ENCODE data around the gene PRICKLE2.

The PRICKLE2 gene

DNA sequence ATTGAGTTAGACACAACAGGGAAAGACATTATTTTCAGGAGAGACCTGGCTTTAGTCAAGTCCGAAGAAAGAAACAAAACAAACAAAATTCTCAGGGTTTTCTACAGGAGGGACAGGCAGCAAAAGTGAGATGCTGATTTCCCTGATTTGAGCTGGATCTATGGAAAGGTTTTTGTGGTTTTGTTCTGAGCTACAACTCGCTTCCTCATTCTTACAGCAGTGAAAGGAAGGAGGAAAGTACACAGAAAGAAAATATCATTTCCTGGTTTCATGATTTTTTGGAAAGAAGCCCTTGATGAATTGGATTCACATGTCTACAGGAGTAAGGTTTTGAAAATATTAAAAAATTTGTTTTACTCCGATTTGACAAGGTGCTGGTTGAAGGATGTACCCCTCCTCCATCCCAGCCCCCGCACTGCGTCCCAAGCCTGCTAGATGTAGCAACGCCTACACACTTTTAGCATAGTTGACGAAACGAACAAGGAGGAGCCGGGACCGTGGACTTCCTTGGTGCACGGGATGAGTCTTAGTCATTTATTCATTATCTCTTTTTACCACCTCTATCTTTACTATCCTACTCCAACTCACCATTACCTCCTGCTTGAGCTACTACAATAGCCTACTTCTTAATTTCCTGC is 10.8 kb downstream of the PRICKLE2 start:
- TF ChIP-seq, protein P1, sequence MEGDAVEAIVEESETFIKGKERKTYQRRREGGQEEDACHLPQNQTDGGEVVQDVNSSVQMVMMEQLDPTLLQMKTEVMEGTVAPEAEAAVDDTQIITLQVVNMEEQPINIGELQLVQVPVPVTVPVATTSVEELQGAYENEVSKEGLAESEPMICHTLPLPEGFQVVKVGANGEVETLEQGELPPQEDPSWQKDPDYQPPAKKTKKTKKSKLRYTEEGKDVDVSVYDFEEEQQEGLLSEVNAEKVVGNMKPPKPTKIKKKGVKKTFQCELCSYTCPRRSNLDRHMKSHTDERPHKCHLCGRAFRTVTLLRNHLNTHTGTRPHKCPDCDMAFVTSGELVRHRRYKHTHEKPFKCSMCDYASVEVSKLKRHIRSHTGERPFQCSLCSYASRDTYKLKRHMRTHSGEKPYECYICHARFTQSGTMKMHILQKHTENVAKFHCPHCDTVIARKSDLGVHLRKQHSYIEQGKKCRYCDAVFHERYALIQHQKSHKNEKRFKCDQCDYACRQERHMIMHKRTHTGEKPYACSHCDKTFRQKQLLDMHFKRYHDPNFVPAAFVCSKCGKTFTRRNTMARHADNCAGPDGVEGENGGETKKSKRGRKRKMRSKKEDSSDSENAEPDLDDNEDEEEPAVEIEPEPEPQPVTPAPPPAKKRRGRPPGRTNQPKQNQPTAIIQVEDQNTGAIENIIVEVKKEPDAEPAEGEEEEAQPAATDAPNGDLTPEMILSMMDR (conservative IDR thresholded peaks at IDR 0.05; ENCODE audit: low read depth, low read length): no peak
- DNase-seq (ENCODE audit: low read depth): no peak
- H3K4me3 ChIP-seq (ENCODE audit: low read length): no peak overlapping the region

DNA sequence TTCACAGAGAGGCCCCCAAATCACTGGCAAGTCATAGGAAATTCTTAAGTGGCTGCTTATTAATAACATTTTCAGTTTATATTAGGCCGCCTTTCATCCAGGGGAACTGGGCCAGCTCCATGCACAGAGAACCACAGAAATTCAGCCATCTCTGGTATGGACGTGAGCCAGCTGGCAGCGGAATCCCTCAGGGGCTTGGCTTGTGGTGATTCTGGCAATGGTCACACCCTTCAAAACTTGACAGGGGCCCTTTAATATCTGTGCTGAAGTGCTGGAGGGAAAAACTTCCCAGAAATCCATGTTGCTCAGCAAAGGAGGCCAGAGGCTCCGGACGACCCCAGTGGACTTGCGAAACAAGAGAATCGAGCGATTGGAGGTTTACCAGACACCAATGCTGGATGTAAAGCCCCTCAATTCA is 11.3 kb downstream of the PRICKLE2 start:
- no peak overlapping the region for H3K4me3 ChIP-seq (ENCODE audit: low read length)
- DNase-seq (ENCODE audit: low read depth): peak; percentile 74

DNA sequence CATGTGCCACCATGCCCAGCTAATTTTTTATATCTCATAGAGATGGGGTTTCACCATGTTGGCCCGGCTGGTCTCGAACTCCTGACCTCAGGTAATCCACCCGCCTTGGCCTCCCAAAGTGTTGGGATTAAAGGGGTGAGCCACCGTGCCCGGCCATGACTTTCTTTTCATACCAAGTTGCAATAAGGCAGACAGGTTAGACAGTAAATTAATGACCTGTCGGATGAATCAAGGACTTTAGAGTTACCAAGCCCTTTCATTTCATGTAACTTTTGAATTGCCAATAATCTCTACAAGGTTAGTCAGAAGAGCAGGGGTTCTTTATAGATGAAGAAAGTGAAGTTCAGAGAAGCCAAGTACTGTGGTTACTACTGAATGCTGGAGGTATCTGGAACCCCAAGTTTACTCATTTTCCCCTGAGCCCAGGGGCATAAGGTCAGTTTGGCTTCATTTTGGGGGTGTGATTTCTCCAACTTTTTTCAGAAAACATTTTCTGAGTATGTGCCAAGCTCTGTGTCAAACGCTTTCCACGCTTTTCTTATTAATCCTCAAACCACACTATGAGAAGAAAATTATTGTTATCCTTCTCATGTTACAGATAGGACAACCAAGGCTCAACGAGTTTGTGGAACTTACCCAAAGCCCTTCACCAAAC is 11.9 kb downstream of the PRICKLE2 start:
- TF ChIP-seq, protein P1 (conservative IDR thresholded peaks at IDR 0.05; ENCODE audit: low read depth, low read length): no peak
- H3K4me3 ChIP-seq (ENCODE audit: low read length): no peak overlapping the region
- DNase-seq (ENCODE audit: low read depth): no peak

More for the DNA sequence above, 11.3 kb downstream of the PRICKLE2 start:
- TF ChIP-seq, protein P1 (conservative IDR thresholded peaks at IDR 0.05; ENCODE audit: low read depth, low read length): no peak

DNA sequence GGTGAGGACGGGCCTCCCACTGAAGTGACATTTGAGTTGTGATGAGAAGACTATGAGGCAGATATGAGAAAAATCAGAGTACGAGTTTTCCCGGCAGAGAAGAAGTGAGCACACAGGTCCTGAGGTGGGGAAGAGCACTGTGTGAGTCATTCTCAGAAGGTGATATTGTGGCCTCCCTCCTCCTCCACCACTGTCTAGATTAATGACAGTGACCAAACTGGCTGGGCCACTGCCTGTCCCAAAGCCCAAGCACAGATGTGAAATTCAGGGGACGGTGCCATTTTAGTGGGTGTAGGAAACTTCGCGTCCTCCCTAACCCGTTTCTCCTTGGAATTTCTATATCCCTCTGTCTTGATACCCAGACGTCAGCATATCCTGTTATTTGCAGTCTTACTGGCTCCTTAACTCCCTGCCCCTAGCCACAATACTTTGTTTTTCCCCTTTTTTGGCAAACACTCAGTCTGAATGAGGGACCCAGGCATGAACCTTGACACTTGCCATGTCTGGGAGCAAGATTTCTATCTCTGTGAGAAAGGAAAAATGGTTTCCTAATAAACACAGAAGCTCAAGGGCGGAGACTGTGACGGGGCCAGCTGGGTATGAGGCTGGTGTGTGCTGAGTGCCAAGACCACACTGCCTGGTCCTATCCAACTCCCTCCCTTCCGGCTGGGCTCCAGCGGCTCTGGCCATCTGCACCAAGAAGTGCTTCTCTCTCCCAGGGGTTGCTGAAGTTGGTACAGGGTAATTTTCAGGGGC is 15.2 kb downstream of the PRICKLE2 start:
- TF ChIP-seq, protein P1 (conservative IDR thresholded peaks at IDR 0.05; ENCODE audit: low read depth, low read length): no peak
- no peak overlapping the region for H3K4me3 ChIP-seq (ENCODE audit: low read length)
- no peak for DNase-seq (ENCODE audit: low read depth)

DNA sequence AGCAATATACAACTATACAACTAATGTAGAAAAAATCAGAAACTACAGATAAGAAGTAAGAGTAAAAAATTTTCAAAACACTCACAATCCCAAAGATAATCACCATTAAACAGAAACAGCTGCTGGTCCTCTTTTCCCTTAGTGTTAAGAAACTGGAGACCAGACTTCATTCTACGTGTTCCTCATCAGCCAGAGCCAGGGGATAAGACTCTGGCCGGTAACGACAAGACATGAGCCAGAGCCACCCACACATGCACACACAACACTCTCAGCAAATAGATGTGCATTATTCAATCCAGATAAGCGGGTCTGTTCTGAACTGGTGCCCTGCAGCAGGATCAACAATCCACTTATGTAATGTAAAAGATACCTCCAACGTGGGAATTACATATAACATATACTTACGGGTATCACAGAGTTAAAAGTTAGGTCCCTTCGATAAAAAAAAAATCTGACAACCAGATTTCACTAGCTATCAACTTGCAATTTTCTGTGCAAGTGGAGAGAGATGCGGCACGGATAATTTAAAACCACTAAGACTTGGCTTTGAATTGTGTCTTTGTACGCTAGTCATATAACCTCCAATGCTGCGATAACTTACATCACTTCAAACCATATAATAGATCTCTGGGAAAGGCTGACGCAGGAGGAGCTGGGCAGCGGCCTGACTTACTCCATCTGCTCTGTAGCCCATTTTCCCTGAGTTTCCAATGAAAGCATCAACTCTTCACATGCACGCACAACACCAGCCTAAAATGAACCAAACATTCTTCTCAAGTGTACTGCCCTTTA is 17.8 kb downstream of the PRICKLE2 start:
- no peak overlapping the region for H3K4me3 ChIP-seq (ENCODE audit: low read length)
- DNase-seq (ENCODE audit: low read depth): no peak
- TF ChIP-seq, protein P1 (conservative IDR thresholded peaks at IDR 0.05; ENCODE audit: low read depth, low read length): no peak

DNA sequence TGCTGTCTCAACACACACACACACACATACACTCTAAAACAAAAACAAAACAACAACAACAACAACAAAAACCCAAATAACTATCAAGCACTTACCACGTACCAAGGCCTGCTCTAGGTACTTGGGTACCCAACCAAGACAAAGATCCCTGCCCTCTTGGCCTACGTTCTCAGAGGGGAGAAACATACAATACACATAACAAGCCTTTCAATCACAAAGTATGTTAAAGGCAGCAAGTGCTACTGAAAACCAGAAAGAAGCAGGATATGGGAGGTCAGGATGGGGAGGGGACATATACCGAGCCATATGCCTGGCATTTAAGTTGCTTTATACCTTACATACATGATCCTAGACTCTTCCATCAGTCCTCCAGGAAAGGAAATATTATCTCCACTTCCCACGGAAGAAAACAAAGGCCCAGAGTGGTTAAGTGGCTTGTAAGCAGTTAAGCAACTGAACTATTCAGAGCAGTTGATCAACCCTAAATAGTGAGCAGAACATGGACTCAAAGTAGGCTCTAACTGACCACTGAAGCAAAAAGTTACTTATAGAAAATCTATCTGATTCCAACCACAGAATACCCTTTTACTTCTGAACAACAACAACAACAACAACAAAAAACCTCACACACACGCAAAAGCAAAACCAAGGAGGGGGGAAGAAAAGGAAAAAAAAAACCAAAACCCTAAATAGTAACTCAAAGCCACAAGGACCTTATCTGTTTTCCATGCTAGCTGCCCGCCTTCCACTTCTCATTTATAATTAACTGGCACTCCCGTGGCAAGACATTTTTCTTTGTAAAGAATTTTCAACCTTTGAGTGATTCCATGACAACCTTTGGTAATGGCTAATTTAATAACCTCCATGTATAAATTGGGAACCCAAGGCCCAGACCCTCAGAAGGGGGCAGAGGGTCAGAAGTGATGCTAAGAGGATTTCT is 21.0 kb downstream of the PRICKLE2 start:
- DNase-seq (ENCODE audit: low read depth): no peak
- H3K4me3 ChIP-seq (ENCODE audit: low read length): no peak overlapping the region
- TF ChIP-seq, protein P1 (conservative IDR thresholded peaks at IDR 0.05; ENCODE audit: low read depth, low read length): no peak
